ENCODE measurements around the gene ABR.

- no peak for TF ChIP-seq CTCF (IDR thresholded peaks at IDR 0.05; ENCODE audit: low read length)
- TF ChIP-seq EZH2 (optimal IDR thresholded peaks at IDR 0.05; ENCODE audit: low read depth, low read length), result no peak
- TF ChIP-seq EZH2phosphoT487 (IDR thresholded peaks at IDR 0.05; ENCODE audit: low read length), result no peak
These were observed 25.8 kb downstream of the ABR start for GRCh38 chr17:1153795-1154546.

Measured in MM.1S (cell line).